ENCODE data around the gene HOXB1.

HOXB1 gene

DNA sequence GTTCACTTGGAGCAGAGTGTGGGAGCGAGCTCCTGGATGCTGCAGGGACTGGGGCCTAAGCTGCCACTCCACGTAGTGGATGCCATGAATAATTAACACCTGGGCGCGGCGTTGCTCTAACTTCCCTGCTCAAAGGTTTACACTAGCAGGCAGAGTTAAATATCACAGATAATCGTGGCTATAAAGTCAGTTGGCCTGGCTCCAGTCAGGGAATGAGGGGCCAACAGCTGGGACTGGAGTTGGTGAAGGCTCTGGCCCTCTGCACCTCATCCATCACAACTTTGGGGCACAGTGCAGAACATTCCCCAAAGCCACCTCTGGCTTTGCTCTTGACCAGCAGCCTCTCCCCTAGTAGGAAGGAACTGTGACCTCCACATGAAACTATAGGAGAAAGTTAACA is 36.4 kb upstream of the HOXB1 start:
- no peak for DNase-seq

GRCh38 chr17:48566717-48567116 is 35.9 kb upstream of the HOXB1 start:
- DNase-seq, result no peak

DNA sequence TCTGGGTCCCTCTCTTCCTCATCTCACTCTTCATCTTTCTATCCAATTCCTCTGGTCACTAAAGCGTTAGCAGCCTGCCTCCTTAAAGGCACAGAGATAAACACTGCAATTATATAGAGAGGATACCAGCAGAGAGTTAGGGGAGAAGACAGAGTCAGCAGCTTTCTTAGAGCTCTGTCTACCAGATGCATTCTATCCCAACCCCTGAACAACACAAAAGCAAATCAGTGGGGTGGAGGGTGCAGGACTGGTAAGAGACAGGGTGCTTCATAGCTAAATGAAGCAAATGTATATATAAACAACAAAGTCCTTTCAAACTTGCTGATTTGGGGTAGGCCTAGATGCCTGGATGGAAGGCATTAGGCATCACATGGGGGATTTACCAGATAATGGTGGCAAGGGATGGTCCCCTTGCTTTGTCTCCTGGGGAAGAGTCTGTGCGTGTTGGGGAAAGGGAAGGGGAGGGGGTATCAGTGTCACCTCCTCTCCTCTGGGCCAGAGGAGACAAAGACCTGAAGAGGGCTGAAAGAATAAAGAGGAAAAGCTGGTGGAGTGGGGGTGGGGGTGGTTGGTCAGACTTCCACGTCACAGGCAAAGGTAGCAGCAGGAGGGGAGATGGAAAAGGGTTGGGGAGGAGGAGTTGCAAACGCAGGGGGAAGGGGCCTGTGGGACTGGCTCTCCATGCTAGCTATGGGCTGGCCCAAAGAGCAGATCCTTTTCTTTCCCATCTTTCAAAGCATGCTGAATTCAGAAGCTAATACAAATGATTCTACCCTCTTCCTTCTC is 35.3 kb upstream of the HOXB1 start:
- DNase-seq, result no peak

GRCh38 chr17:48565022-48565554 is 34.3 kb upstream of the HOXB1 start:
- DNase-seq, result peak in 1 of 2 experiments; percentile 74

- no peak for DNase-seq
Measured at GRCh38 chr17:48564188-48565021, 33.6 kb upstream of the HOXB1 start.

DNA sequence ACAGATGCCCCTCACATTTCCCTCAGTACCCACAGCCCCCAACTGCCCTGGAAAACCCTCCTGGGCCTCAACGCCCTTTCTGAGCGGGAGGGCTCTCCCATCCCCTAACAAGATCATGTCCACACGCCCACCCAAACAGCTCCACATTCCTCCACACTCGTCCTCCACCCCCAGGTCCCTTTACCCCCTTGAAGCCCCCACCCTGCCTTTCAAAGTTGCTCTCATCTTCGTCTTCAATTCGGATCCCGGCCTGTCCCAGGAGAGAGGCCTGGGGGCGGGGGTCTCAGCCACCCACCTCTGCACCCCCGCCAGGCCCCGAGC is 33.0 kb upstream of the HOXB1 start:
- no peak for DNase-seq

DNA sequence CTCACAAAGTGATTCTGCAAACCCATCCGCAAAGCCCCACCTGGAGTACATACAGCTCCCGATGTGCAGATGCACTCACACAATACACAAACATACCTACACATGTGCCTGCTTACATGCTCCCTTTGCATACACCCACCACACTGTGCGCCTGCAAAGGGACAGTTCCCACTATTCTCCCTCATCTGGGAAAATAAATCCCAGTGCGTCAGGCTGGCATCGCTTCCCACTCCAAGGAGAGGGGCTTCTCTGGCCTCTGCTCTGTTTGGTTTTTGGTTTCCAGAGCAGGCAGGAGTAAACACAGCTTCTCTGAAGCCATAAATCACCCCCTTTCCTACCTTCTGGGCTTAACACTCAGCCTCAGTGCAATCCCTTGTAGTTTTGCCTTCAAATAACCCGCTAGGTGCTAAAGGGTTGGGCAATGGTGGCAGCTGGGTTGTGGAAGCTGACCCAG is 32.6 kb upstream of the HOXB1 start:
- DNase-seq, result no peak

GRCh38 chr17:48562934-48563333 is 32.1 kb upstream of the HOXB1 start:
- no peak for DNase-seq

- DNase-seq, result no peak
Measured at GRCh38 chr17:48561884-48562810, 31.3 kb upstream of the HOXB1 start.

GRCh38 chr17:48559840-48560817 is 29.3 kb upstream of the HOXB1 start:
- no peak for DNase-seq

DNA sequence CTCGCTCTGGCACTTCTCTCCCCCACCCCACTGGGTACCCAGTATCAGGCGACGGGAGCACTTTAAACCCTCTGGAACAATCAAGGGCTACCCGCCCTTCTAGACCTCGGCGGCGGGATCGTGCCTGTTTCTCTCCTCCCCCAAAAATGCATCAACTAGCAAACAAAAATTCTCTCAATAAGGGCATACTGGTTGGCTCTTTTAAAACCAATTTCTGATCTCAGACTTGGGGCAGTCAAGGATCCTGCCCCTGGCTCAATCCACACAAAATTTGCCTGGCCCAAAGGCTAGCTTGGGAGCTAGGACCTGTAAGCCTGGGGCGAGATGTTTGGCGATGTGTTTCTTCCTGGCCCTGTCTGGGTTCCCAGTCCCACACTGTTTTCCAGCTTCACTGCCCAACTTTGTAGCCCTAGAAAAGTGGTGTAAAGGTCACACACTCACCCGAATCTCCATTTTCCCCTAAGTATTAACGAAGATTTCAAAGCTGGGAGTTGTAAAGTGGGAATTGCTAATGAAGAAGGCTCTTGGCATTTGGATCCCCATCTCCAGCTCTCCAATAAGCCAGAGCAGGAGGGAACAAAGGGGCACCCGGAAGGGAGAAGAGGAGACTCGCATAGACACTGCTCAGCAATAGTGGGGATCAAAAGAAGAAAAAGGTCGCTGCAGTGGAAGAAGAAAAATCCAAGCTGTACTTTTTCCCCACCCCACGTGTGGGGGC is 28.5 kb upstream of the HOXB1 start:
- no peak for DNase-seq

DNA sequence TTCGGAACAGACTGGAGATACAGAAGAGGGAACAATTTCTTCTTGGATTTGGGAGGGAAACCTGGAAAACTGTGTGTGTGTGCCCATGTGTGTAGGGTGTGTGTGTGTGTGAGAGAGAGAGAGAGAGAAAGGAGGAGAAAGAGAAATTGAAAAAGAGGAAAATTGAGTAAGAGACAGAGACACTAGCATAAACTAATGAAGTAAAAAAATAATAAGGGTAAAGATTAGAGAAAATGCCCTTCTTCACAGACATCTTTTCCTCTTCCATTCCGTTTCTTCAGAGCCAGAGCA is 28.0 kb upstream of the HOXB1 start:
- DNase-seq, result no peak

DNA sequence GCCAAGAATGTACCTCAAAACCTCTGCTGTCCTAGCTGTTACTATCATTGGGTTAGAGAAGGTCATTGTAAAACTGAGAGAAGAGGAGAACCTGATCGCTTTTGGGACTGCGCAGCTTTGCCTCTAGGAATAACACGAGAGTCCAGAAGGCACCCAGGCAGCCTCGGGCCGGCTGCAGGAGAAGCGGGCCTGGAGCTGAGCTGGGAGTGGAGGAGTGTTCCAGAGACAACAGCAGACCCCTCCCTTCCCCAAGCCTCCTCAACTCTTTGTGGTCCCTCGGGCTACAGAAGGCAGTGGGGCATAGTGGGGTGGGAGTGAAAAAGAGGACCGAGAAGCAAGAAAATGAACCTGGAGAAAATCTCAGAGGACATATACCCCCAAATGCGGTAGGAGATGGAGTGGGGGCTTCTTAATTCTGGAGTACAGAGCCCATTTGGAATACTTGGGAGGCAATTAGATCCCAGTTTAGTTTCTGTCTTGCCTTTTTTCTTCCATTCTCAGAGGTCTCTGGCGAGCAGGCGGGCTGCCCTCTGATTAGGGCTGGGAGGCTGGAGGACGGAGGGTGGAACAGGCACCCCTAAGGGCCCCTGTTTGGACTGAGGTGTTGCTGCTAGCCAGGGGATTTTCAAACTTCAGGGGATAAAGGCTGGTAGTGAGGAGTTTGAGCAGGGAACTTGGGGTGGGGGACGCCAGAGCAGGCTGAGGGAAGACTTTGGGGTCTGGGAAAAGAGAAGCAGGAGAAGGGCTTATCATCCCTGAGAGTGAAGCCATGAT is 27.4 kb upstream of the HOXB1 start:
- no peak for DNase-seq

GRCh38 chr17:48556576-48557401 is 26.0 kb upstream of the HOXB1 start:
- no peak for DNase-seq

DNA sequence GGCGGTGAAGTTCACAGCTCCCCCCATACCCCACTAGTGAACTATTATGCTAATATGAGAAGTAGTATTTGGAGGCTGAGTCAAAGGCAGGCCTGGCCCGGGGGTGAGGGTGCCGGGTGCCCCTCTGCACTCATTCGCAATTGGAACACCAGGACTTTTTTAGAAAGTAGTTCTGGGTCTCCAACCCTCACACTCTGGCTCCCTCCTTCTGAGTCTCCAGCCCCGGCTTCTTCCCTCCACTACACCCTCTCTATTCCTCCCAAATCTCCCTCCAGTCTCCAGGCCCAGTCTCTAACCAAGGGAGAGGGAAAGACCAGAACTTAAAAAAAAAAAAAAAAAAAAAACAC is 25.4 kb upstream of the HOXB1 start:
- no peak for DNase-seq

GRCh38 chr17:48555258-48556228 is 24.7 kb upstream of the HOXB1 start:
- DNase-seq, result no peak

GRCh38 chr17:48554412-48555257 is 23.8 kb upstream of the HOXB1 start:
- no peak for DNase-seq
